Stomach (tissue), 9 donors: Measurements from ENCODE around the gene ASB7. TPM values are rescaled to one million over a fixed set of nuclear protein-coding genes. Genes with fewer than 3 reads are reported as not detected.
"Not testable (repeated sequence)": the region's sequence is repeated elsewhere in the genome, so short reads cannot be mapped to it uniquely, and the experiment has no call there.

Experiments used
- DNase-seq, 2 donors: peaks; one replicate each; pipeline versions ENCODE4 v3.0.0 to v3.0.0-alpha.2; 2013 to 2019
- H3K27ac ChIP-seq, 5 donors: fragments of 200-600 bp in 4 of 5; sonication (generic) in 4 of 5; one replicate each; pipeline ENCODE4 v1.5.1; 2013 to 2019; ENCODE audit warnings: mild to moderate bottlenecking in 1 of 5, moderate library complexity in 1 of 5
- H3K27me3 ChIP-seq, 3 donors: fragments of 200-600 bp; sonication (generic); one replicate each; pipeline ENCODE4 v1.5.1; 2017 to 2019; ENCODE audit warnings: mixed run types in 1 of 3
- H3K36me3 ChIP-seq, 4 donors: fragments of 200-600 bp; sonication (generic); 1 replicate in 3 of 4; 2 replicates in 1 of 4; pipeline ENCODE4 v1.5.1; 2016 to 2019
- H3K4me1 ChIP-seq, 4 donors: fragments of 200-600 bp; sonication (generic); one replicate each; pipeline ENCODE4 v1.5.1; 2016 to 2019
- H3K4me3 ChIP-seq, 4 donors: fragments of 200-600 bp; sonication (generic) in 3 of 4; one replicate each; pipeline ENCODE4 v1.5.1; 2016 to 2019; ENCODE audit warnings: mild to moderate bottlenecking in 1 of 4
- H3K9me3 ChIP-seq, 4 donors: fragments of 200-600 bp; sonication (generic); one replicate each; pipeline ENCODE4 v1.5.1; 2016 to 2019
- CTCF ChIP-seq, 7 experiments: fragments of 450-650 bp in 4 of 7; fragments of 200-600 bp in 3 of 7; sonication (generic) in 3 of 7; IDR thresholded peaks; one replicate each; pipeline ENCODE4 v1.5.1; 2016 to 2019; ENCODE audit warnings: antibody characterized with exemption in 7 of 7, control low read depth in 2 of 7, mild to moderate bottlenecking in 1 of 7
- EP300 ChIP-seq: sonication (generic); formaldehyde crosslinking; IDR thresholded peaks from one replicate; pipeline ENCODE4 v1.6.1; 2017; ENCODE audit warnings: antibody characterized with exemption
- POLR2A ChIP-seq, 4 donors: fragments of 450-650 bp; IDR thresholded peaks; one replicate each; pipeline ENCODE4 v1.6.1; 2016; ENCODE audit warnings: antibody characterized with exemption in 4 of 4, control low read depth in 2 of 4, mild to moderate bottlenecking in 1 of 4, moderate library complexity in 1 of 4
- POLR2AphosphoS5 ChIP-seq, 3 donors: sonication (generic); formaldehyde crosslinking; IDR thresholded peaks; one replicate each; pipeline ENCODE4 v1.6.1; 2016; ENCODE audit warnings: antibody characterized with exemption in 3 of 3
- WGBS, 5 donors: extraction: QIAGEN DNeasy Blood & Tissue Kit in 3 of 5; methylation state at CpG; one replicate each; pipeline versions ENCODE4 v1.1.5 to v1.1.7; 2013 to 2018; 5-methylcytosine and 5-hydroxymethylcytosine counted together
- intact Hi-C: fragments of 100-400 bp; cut with DNase I; formaldehyde crosslinking; loops from one replicate; pipeline ENCODE4 v1.15.1; 2023; ENCODE audit warnings: low total_unique reads
- polyA plus RNA-seq, 3 donors: library from polyadenylated mRNA; stranded (reverse); fragments of 200-250 nt; gene quantifications; one replicate each; pipeline ENCODE4 v1.2.3, GENCODE V29; 2013
- total RNA-seq, 5 donors: library from RNA; depleted of rRNA; stranded (reverse); fragments of >200 nt; gene quantifications; one replicate each; pipeline versions ENCODE4 v1.1.0 to v1.2.3, GENCODE V29; 2014 to 2016
- donor health status: healthy with polysubstance abuse.
- donor health status: Bipolar disorder and iron deficiency.
- donor health status: healthy.

Gene ASB7
- total and polyA plus RNA-seq, 8 donors, result 2.8 to 73.9 (median 10.9) TPM

GRCh38 chr15:100671858-100672543 is 69.6 kb downstream of the ASB7 start:
- H3K4me1 ChIP-seq, result no peaks in the 10 kb centered on the region
- intact Hi-C loops, result no loop called here
- H3K9me3 ChIP-seq, result no peaks in the 10 kb centered on the region
- peak overlapping the region; percentile 16 to 64 (median 47) for H3K27ac ChIP-seq
- H3K4me3 ChIP-seq, result no peak overlapping the region
- no peaks in the 10 kb centered on the region for H3K27me3 ChIP-seq
- peak in 1 of 2 donors; percentile 57 for DNase-seq
- whole genome bisulfite sequencing, 5 donors, result 60 to 75% (median 63%) methylated on average over 13 of the region's 13 CpGs
- no peaks in the 10 kb centered on the region for H3K36me3 ChIP-seq
- TF ChIP-seq CTCF (IDR thresholded peaks at IDR 0.05) (peak in 4 of 7 experiments; percentile 19 to 23 (median 20)), EP300 (no peak)

GRCh38 chr15:100672959-100673358 is 70.6 kb downstream of the ASB7 start:
- peak overlapping the region in 1 of 5 donors; percentile 64 for H3K27ac ChIP-seq
- H3K36me3 ChIP-seq, result no peaks in the 10 kb centered on the region
- intact Hi-C loops, result no loop called here
- TF ChIP-seq EP300, result no peak
- TF ChIP-seq POLR2AphosphoS5 (IDR thresholded peaks at IDR 0.05), result no peak
- no peaks in the 10 kb centered on the region for H3K4me1 ChIP-seq
- 65 to 83% (median 79%) methylated on average over 5 of the region's 5 CpGs for WGBS, 5 donors
- H3K27me3 ChIP-seq, result no peaks in the 10 kb centered on the region
- no peak for DNase-seq
- no peaks in the 10 kb centered on the region for H3K9me3 ChIP-seq
- no peak overlapping the region for H3K4me3 ChIP-seq

GRCh38 chr15:100679151-100679550 is 76.8 kb downstream of the ASB7 start:
- DNase-seq, result not testable (repeated sequence)

GRCh38 chr15:100680726-100681125 is 78.3 kb downstream of the ASB7 start:
- no peak overlapping the region for H3K4me3 ChIP-seq

More at GRCh38 chr15:100679151-100679550, 76.8 kb downstream of the ASB7 start:
- H3K36me3 ChIP-seq, H3K4me1 ChIP-seq, H3K27me3 ChIP-seq, intact Hi-C loops, H3K27ac ChIP-seq, H3K4me3 ChIP-seq, H3K9me3 ChIP-seq: not testable (repeated sequence)
- WGBS, 5 donors, result 77 to 84% (median 83%) methylated on average over 5 of the region's 5 CpGs

GRCh38 chr15:100681335-100681746 is 79.0 kb downstream of the ASB7 start:
- no peak for TF ChIP-seq POLR2AphosphoS5 (IDR thresholded peaks at IDR 0.05)
- TF ChIP-seq EP300, result no peak
- TF ChIP-seq CTCF (IDR thresholded peaks at IDR 0.05), result no peak
- TF ChIP-seq POLR2A (IDR thresholded peaks at IDR 0.05), result no peak
- Histone ChIP-seq H3K27ac (no peak overlapping the region), H3K9me3 (peaks cover 0 to 8% (median 4%) of the 10 kb centered on the region in 4 donors), H3K4me1 (no peaks in the 10 kb centered on the region), H3K36me3 (no peaks in the 10 kb centered on the region), H3K4me3 (no peak overlapping the region), H3K27me3 (peaks cover 0 to 5% (median 0%) of the 10 kb centered on the region in 3 donors)
- WGBS, 5 donors, result 77 to 97% (median 90%) methylated on average over 3 of the region's 3 CpGs
- intact Hi-C loops, result loop anchor here (10.0 kb wide), 1 partner anchor 133 kb away; no protein-coding TSS in a partner anchor
- DNase-seq, result no peak

More at GRCh38 chr15:100680726-100681125, 78.3 kb downstream of the ASB7 start:
- DNase-seq, result no peak
- no peaks in the 10 kb centered on the region for H3K4me1 ChIP-seq
- H3K36me3 ChIP-seq, result no peaks in the 10 kb centered on the region
- TF ChIP-seq POLR2A (IDR thresholded peaks at IDR 0.05) (no peak), EP300 (no peak)
- no peaks in the 10 kb centered on the region for H3K27me3 ChIP-seq
- H3K9me3 ChIP-seq, result peaks cover 0 to 8% (median 4%) of the 10 kb centered on the region in 4 donors
- 78 to 84% (median 83%) methylated on average over 6 of the region's 6 CpGs for WGBS, 5 donors
- H3K27ac ChIP-seq, result no peak overlapping the region
- intact Hi-C loops, result loop anchor here (10.0 kb wide), 1 partner anchor 134 kb away; no protein-coding TSS in a partner anchor

GRCh38 chr15:100682468-100682867 is 80.1 kb downstream of the ASB7 start:
- H3K9me3 ChIP-seq, result peaks cover 0 to 8% (median 4%) of the 10 kb centered on the region in 4 donors
- intact Hi-C loops, result loop anchor here (10.0 kb wide), 1 partner anchor 132 kb away; no protein-coding TSS in a partner anchor
- no peaks in the 10 kb centered on the region for H3K36me3 ChIP-seq
- TF ChIP-seq POLR2A (IDR thresholded peaks at IDR 0.05) (no peak), EP300 (no peak), CTCF (IDR thresholded peaks at IDR 0.05) (no peak), POLR2AphosphoS5 (IDR thresholded peaks at IDR 0.05) (no peak)
- H3K27me3 ChIP-seq, result peaks cover 0 to 9% (median 0%) of the 10 kb centered on the region in 3 donors
- H3K4me3 ChIP-seq, result no peak overlapping the region
- 47 to 64% (median 58%) methylated on average over 4 of the region's 4 CpGs for WGBS, 5 donors
- H3K27ac ChIP-seq, result no peak overlapping the region
- no peak for DNase-seq
- H3K4me1 ChIP-seq, result no peaks in the 10 kb centered on the region
